Left ventricle myocardium inferior (tissue), 1 donor: ENCODE results near the gene TLE7. TPM values are rescaled to one million over a fixed set of nuclear protein-coding genes. Genes with fewer than 3 reads are reported as not detected.

Experiments
- DNase-seq: peaks from one replicate; pipeline ENCODE4 v3.0.0-alpha.2; 2020
- H3K27ac ChIP-seq: fragments of 200-600 bp; replicated peaks from 2 replicates; pipeline ENCODE4 v1.8.0; 2021
- H3K27me3 ChIP-seq: fragments of 200-600 bp; 2 replicates; pipeline ENCODE4 v1.8.0; 2021; ENCODE audit warnings: low read depth
- H3K36me3 ChIP-seq: fragments of 200-600 bp; 2 replicates; pipeline ENCODE4 v1.8.0; 2021
- H3K4me1 ChIP-seq: fragments of 200-600 bp; 2 replicates; pipeline ENCODE4 v1.8.0; 2021
- H3K4me3 ChIP-seq: fragments of 200-600 bp; 2 replicates; pipeline ENCODE4 v1.8.0; 2021; ENCODE audit warnings: mild to moderate bottlenecking, moderate library complexity
- H3K9me3 ChIP-seq: fragments of 200-600 bp; replicated peaks from 2 replicates; pipeline ENCODE4 v1.8.0; 2021
- CTCF ChIP-seq: fragments of 200-600 bp; IDR thresholded peaks from 2 replicates; pipeline ENCODE4 v1.8.0; 2021; ENCODE audit warnings: antibody characterized with exemption, mild to moderate bottlenecking, borderline replicate concordance
- intact Hi-C: fragments of 100-400 bp; cut with micrococcal nuclease; formaldehyde crosslinking; loops from one replicate; pipeline ENCODE4 v1.11.0; 2022
- total RNA-seq: library from RNA; stranded (reverse); fragmentation: NEBNext Ultra II Directional; extraction: Animal tissue kit (Norgen Biotek cat#: 25700); gene quantifications from one replicate; pipeline ENCODE4 v1.2.1, GENCODE V29; 2021
- donor health status: DM: no; HTN: yes; CAD: no; lungs with severe emphysema.

The TLE7 gene
- total RNA-seq, 1 donor from 2014 or later, result not detected

- no peak for DNase-seq
- intact Hi-C loops, result no loop called here
- TF ChIP-seq CTCF, result no peak
Observed at GRCh38 chr16:71482569-71482968, 40.7 kb upstream of the TLE7 start.

GRCh38 chr16:71480956-71481355 is 39.1 kb upstream of the TLE7 start:
- H3K4me1 ChIP-seq, result peaks cover 19% of the 10 kb centered on the region
- no peak overlapping the region for H3K27ac ChIP-seq
- DNase-seq, result no peak
- H3K27me3 ChIP-seq, result no peaks in the 10 kb centered on the region
- no peak for TF ChIP-seq CTCF
- H3K9me3 ChIP-seq, result no peaks in the 10 kb centered on the region
- intact Hi-C loops, result no loop called here
- H3K4me3 ChIP-seq, result no peak overlapping the region
- peaks cover 29% of the 10 kb centered on the region for H3K36me3 ChIP-seq

More at GRCh38 chr16:71482569-71482968, 40.7 kb upstream of the TLE7 start:
- no peak overlapping the region for H3K4me3 ChIP-seq
- H3K9me3 ChIP-seq, result no peaks in the 10 kb centered on the region
- peaks cover 19% of the 10 kb centered on the region for H3K4me1 ChIP-seq
- H3K27ac ChIP-seq, result no peak overlapping the region
- peaks cover 13% of the 10 kb centered on the region for H3K36me3 ChIP-seq
- H3K27me3 ChIP-seq, result no peaks in the 10 kb centered on the region

- H3K36me3 ChIP-seq, result peaks cover 44% of the 10 kb centered on the region
- H3K27me3 ChIP-seq, result no peaks in the 10 kb centered on the region
- peak; percentile 26 for TF ChIP-seq CTCF
- no peak overlapping the region for H3K27ac ChIP-seq
- H3K4me1 ChIP-seq, result peaks cover 13% of the 10 kb centered on the region
- no peak for DNase-seq
- intact Hi-C loops, result no loop called here
- no peak overlapping the region for H3K4me3 ChIP-seq
- H3K9me3 ChIP-seq, result no peaks in the 10 kb centered on the region
Observed at GRCh38 chr16:71479420-71479819, 37.6 kb upstream of the TLE7 start.

- Histone ChIP-seq H3K36me3 (peaks cover 51% of the 10 kb centered on the region), H3K27ac (no peak overlapping the region), H3K27me3 (no peaks in the 10 kb centered on the region), H3K4me1 (no peaks in the 10 kb centered on the region), H3K4me3 (no peak overlapping the region), H3K9me3 (no peaks in the 10 kb centered on the region)
- intact Hi-C loops, result no loop called here
- no peak for DNase-seq
- TF ChIP-seq CTCF, result no peak
Observed at GRCh38 chr16:71476457-71477124, 34.7 kb upstream of the TLE7 start.

- intact Hi-C loops, result no loop called here
- TF ChIP-seq CTCF, result no peak
- H3K36me3 ChIP-seq, result peaks cover 51% of the 10 kb centered on the region
Observed at GRCh38 chr16:71474864-71475263, 33.0 kb upstream of the TLE7 start.

More at GRCh38 chr16:71474864-71475263, 33.0 kb upstream of the TLE7 start:
- Histone ChIP-seq H3K27me3 (no peaks in the 10 kb centered on the region), H3K4me1 (no peaks in the 10 kb centered on the region), H3K27ac (no peak overlapping the region), H3K4me3 (no peak overlapping the region), H3K9me3 (no peaks in the 10 kb centered on the region)
- DNase-seq, result no peak
